PFSK-1 (cell line): Measurements from ENCODE around the gene IL12B.

Source experiments
- POLR2AphosphoS5 ChIP-seq: IDR thresholded peaks from 2 replicates; pipeline ENCODE4 v1.6.1; 2012; ENCODE audit warnings: low read depth, mild to moderate bottlenecking, control low read depth, low read length, moderate library complexity
- TAF1 ChIP-seq: IDR thresholded peaks from 2 replicates; pipeline ENCODE4 v1.6.1; 2012; ENCODE audit warnings: low read length, control low read depth, borderline replicate concordance; ENCODE audit not compliant: insufficient read depth

- no peak for TF ChIP-seq POLR2AphosphoS5
- no peak for TF ChIP-seq TAF1
Observed at GRCh38 chr5:159274676-159275075, 55.6 kb downstream of the IL12B start.
